Mesenteric fat pad (tissue), 1 donor: ENCODE measurements around the gene ZNF674. TPM values are rescaled to one million over a fixed set of nuclear protein-coding genes. Genes with fewer than 3 reads are reported as not detected.
"Not testable (repeated sequence)": the region's sequence is repeated elsewhere in the genome, so short reads cannot be mapped to it uniquely, and the experiment has no call there.

Source experiments
- DNase-seq: peaks from one replicate; pipeline ENCODE4 v3.0.0-alpha.2; 2020; ENCODE audit warnings: low spot score
- total RNA-seq: library from RNA; stranded (reverse); fragmentation: NEBNext Ultra II Directional; extraction: Animal tissue kit (Norgen Biotek cat#: 25700); gene quantifications from one replicate; pipeline ENCODE4 v1.2.1, GENCODE V29; 2021
- donor health status: DM: yes; HTN: yes; CAD: no.

The ZNF674 gene
- total RNA-seq, 1 donor from 2014 or later = 2.1 TPM

DNA sequence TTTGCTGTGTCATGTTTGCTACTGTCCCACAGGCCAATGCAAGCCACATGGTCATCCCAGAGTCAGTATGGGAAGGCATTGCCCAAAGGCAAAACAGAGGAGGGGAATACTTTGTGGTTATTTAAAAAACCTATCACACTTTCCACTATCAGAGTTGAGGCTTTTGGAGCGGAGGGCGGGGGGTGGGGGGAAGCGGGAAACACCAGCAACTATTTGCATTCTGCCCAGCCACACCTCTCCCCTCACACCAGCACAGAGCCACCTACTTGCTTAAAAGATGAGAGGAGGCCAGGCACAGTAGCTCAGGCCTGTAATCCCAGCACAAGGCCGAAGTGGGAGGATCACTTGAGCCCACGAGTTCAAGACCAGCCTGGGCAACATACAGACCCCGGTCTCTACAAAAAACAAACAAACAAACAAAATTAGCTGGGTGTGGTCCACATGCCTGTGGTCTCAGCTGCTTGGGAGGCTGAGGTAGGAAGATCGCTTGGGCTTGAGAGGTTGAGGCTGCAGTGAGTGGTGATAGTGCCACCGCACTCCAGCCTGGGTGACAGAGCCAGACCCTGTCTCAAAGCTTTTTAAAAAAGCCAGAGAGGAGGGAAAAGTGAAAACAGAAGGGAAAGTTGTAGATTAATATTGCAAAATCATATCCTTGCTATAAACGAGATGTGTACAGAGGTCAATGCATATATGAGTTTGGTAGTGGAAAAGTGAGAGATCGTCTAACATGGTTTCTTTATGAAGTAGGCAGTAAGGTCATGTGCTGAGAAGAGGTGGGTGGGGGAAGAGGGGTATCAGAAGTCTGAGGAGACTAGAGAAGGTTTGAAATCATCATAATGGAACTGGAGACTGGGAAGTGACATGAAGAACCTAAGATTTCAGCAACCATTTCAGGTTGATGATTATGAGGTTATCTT is 26.5 kb upstream of the ZNF674 start:
- no peak for DNase-seq

GRCh38 chrX:46569621-46570020 is 24.4 kb upstream of the ZNF674 start:
- DNase-seq = no peak

GRCh38 chrX:46567388-46567787 is 22.2 kb upstream of the ZNF674 start:
- DNase-seq = no peak

DNA sequence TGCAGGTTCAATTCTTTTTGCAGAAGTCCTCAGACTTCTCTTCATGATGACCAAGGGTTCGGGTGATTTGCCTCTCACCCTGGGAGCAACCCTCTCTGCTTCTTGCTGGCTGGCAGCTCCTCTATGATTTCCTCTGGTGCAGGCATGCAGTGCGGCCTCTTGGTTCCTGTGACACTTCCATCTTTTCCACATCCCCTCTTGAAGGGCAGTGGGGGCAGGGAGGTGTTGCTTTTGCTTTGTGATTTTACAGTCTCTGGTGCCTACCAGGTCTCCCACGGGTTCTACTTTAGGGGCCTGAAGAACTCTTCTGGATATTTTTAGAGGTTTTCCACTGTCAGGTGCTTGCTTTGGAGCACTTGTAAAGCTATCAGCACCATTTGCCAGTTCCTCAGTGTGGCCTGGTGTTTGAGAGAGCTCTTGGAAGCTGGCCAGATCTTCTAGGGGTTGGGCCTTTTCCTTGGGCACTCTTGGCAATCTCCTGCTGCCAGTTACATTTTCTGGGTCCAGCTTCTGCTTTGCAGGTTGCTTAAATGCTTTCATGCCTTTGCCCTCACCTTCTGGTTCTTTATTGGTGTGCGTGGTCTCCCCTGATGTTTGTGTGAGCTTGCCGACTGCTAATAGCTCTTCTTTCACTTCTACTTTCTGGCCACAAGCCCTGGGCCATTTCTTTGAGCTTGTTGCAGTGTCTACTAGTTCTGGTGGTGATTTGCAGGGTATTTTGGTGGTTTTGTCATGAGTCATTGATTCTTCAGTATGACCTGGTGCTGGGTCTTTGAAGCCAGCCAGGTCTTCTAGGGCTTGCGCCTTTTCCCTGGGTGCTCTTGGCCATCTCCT is 16.8 kb upstream of the ZNF674 start:
- DNase-seq = no peak

GRCh38 chrX:46559062-46559461 is 13.8 kb upstream of the ZNF674 start:
- DNase-seq = no peak

GRCh38 chrX:46554942-46555341 is 9.7 kb upstream of the ZNF674 start:
- no peak for DNase-seq

DNA sequence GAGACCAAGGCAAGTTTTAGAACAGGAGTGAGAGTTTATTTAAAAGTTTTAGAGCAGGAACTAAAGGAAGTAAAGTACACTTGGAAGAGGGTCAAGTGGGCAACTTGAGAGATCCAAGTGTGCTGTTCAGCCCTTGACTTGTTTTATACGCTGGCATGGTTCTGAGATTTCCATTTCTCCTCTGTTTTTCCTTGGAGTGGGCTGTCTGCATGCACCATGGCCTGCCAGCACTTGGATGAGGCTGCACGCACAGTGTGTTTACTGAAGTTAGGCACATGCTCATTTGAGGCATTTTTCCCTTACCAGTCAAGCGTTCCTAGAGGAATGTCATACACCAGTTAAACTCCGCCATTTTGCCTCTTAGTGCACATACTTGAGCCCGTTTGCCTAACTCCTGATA is 8.7 kb upstream of the ZNF674 start:
- no peak for DNase-seq

DNA sequence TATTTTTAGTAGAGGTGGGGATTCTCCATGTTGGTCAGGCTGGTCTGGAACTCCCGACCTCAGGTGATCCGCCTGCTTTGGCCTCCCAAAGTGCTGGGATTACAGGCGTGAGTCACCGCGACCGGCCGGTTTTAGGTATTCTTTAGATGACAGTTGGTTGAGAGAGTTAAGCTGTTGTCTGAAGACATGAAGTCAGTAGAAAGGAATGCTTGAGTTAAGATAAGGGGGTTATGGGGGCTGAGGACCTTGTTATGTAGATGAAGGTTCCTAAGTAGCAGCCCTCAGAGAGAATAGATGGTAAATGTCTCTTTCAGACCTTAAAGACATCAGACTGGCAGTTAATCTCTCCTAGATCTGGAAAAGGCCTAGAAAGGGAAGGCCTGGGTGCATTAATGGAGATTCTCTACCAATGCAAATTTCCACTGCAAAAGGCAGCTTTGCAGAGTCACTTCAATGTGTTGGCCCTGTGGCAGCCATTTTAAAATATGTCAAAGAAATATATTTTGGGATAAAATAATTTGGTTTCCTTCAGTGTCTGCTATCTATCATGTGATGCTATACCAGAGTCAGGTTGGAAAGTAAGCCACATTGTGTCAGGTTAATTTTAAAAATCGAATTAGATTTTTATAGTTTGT is 6.4 kb upstream of the ZNF674 start:
- no peak for DNase-seq

- DNase-seq = no peak
Observed at GRCh38 chrX:46549914-46550313, 4.7 kb upstream of the ZNF674 start.

DNA sequence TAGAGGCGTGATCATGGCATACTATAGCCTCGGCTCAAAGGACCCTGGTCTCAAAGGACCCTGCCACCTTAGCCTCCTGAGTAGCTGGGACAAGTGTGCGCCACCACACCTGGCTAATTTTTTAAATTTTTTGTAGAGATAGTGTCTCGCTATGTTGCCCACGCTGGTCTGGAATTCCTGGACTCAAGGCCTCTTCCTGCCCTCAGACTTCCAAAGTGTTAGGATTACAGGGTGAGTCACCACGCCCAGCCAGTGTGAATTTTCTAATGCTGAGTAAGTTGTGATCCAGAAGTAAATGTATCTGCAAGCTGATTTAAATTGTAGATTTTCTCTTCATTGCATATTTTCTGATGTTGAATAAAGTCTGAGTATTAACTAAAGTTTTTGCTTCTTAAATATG is 2.6 kb upstream of the ZNF674 start:
- DNase-seq = no peak

DNA sequence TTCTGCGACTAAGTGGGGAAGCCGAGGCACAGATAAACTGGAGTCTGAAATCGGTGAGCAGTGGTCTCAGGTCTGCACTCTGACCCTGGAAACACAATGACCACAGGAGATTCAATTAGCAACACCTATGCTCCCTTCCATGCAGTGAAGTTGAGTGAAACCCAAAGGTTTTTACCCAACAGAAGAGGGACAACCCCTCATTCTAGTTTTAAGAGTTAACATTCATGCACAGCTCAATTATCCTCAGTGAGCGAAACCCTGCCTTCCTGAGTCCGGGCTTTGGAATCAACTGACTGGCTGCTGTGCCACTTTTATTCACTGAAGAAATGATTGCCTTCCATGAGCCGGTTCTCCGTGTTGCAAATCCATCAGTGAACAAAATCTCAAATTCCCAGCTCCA is 694 bp downstream of the ZNF674 start:
- DNase-seq = not testable (repeated sequence)

DNA sequence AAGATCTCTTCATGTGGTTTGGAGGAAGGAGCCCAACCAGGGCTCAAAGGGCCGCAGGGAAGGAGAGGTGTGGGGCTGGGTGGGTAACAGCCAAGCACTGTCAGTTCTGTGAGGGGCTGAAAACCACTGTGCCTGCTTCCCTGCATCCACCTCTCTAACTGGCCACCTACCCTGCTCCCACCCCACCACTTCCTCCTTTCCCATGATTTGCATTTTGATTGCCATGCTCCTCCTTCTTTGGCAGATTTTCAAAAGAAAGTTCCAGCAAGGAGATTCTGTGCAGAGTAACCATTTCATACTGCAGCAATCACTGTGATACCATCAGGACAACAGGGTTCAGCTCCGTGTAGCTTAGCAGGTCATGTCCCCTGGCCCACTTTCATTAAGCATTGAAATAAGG is 1.8 kb downstream of the ZNF674 start:
- no peak for DNase-seq

DNA sequence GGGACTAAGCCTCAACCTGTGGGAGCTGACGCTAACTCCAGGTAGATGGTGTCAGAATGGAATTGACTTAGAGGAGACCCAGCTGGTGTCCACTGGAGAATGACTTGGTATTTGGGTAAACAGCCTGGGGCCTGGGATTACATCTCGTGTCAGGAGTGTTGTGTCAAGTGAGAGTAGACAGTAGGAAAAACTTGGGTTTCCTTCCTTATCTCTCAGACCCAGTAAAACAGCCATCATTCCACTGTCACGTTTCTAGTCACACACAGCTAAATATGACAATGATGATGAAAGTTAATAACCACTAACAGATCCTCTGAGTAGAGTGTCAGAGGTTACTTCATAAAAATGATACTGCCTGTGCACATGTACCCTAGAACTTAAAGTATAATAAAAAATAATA is 13.8 kb downstream of the ZNF674 start:
- no peak for DNase-seq

- not testable (repeated sequence) for DNase-seq
Observed at GRCh38 chrX:46530404-46530908, 14.8 kb downstream of the ZNF674 start.

DNA sequence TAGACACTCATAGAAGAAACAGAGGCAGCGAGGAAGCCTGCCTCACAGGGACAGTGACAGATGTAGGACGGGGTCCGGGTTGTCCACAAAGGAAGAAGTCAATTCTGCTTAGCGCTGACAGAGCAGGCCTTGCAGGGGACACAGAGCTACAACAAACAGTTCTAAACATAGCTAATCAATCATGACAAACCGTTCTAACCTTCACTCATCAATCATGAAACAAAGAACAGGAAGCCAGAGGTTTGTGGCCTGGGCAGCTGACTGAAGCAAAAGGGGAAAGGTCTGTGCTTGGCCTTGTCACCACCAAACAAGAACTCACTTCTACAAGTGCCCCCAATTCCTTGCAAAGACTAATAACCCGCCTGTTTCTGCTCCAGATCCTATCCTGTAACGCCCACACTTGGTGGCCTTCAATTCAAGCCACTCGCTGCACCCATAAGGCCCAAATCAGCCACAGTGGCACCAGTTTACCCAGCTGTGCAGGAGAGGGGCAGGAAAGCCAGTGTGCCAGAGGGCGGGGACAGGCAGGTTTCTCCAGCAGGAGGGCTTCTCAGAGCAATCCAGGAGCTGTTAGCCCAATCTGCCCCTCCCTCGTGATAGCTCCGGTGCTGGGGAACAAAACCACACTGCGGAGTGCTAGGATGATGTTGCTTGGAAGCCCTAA is 15.3 kb downstream of the ZNF674 start:
- DNase-seq = peak; percentile 43

DNA sequence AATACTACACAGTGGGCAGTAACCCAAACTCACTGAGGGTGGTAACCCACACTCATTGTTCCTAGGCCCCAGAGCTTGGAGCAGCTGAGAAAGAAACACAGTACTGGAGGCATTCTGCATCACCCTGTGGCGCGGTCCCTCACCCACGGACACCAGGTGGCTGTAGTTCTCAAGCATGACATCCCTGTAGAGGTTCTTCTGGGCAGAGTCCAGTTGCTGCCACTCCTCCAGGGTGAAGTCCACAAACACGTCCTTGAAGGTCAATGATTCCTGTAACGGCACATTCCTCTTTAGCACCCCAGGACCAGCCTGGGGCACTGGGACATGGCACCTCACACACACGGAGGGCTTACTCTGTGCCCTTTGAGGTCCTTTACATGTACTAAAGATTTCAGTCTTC is 16.6 kb downstream of the ZNF674 start:
- not testable (repeated sequence) for DNase-seq

GRCh38 chrX:46506076-46506475 is 39.1 kb downstream of the ZNF674 start:
- DNase-seq = no peak

GRCh38 chrX:46502848-46503247 is 42.4 kb downstream of the ZNF674 start:
- no peak for DNase-seq

GRCh38 chrX:46500054-46500453 is 45.2 kb downstream of the ZNF674 start:
- no peak for DNase-seq

GRCh38 chrX:46488712-46489111 is 56.5 kb downstream of the ZNF674 start:
- no peak for DNase-seq

GRCh38 chrX:46485897-46486296 is 59.3 kb downstream of the ZNF674 start:
- no peak for DNase-seq
